Measurements from ENCODE around the gene HS1BP3. TPM values are rescaled to one million over a fixed set of nuclear protein-coding genes. Genes with fewer than 3 reads are reported as not detected.

Gene HS1BP3
- total RNA-seq, 1 donor from 2014 or later = 21.0 TPM

- no peaks in the 10 kb centered on the region for H3K79me2 ChIP-seq (ENCODE audit: insufficient read depth, low read length)
- peaks cover 3% of the 10 kb centered on the region for H3K4me1 ChIP-seq (ENCODE audit: insufficient read depth, low read length)
- Mint-ChIP-seq H3K36me3 (ENCODE audit: low read depth, unreplicated experiment) (no peaks in the 10 kb centered on the region), H3K4me1 (ENCODE audit: low read depth, unreplicated experiment) (peaks cover 5% of the 10 kb centered on the region), H3K9me3 (ENCODE audit: unreplicated experiment) (peaks cover 4% of the 10 kb centered on the region), H3K27ac (ENCODE audit: unreplicated experiment) (no peak overlapping the region), H3K4me3 (ENCODE audit: unreplicated experiment) (no peak overlapping the region), H3K27me3 (ENCODE audit: low read depth, unreplicated experiment) (peaks cover 83% of the 10 kb centered on the region)
- FAIRE-seq = peak; percentile 62
- H3K27me3 ChIP-seq (ENCODE audit: insufficient read depth, low read length) = peaks cover 74% of the 10 kb centered on the region
- H3K9ac ChIP-seq (ENCODE audit: low read length) = no peak overlapping the region
- H4K20me1 ChIP-seq (ENCODE audit: insufficient read depth, low read length) = peaks cover 6% of the 10 kb centered on the region
- TF ChIP-seq EZH2 (IDR thresholded peaks at IDR 0.05; ENCODE audit: insufficient read depth, low read length) (no peak), CTCF (IDR thresholded peaks at IDR 0.05; ENCODE audit: insufficient read depth, low read depth, low read length) (peak; percentile 97)
- DNase-seq (ENCODE audit: low read depth) = peak; percentile 39
- no peak overlapping the region for H3K4me2 ChIP-seq (ENCODE audit: low read length)
- no peaks in the 10 kb centered on the region for H3K9me3 ChIP-seq (ENCODE audit: insufficient read depth, low read depth, low read length)
- H3K27ac ChIP-seq (ENCODE audit: low read depth, low read length) = no peak overlapping the region
- no peaks in the 10 kb centered on the region for H3K36me3 ChIP-seq (ENCODE audit: insufficient read depth, low read length)
- no peak overlapping the region for H2AFZ ChIP-seq (ENCODE audit: low read depth, low read length)
- no peak overlapping the region for H3K4me3 ChIP-seq (ENCODE audit: insufficient read depth, low read depth, low read length)
These were observed 10.8 kb upstream of the HS1BP3 start for GRCh38 chr2:20661421-20662307.

GRCh38 chr2:20660506-20661420, 9.9 kb upstream of the HS1BP3 start:
- Histone ChIP-seq H3K36me3 (ENCODE audit: insufficient read depth, low read length) (no peaks in the 10 kb centered on the region), H3K9me3 (ENCODE audit: insufficient read depth, low read depth, low read length) (no peaks in the 10 kb centered on the region), H2AFZ (ENCODE audit: low read depth, low read length) (no peak overlapping the region), H3K79me2 (ENCODE audit: insufficient read depth, low read length) (no peaks in the 10 kb centered on the region), H3K27me3 (ENCODE audit: insufficient read depth, low read length) (peaks cover 71% of the 10 kb centered on the region), H3K4me3 (ENCODE audit: insufficient read depth, low read depth, low read length) (no peak overlapping the region), H3K27ac (ENCODE audit: low read depth, low read length) (no peak overlapping the region), H3K4me2 (ENCODE audit: low read length) (no peak overlapping the region), H3K9ac (ENCODE audit: low read length) (no peak overlapping the region), H3K4me1 (ENCODE audit: insufficient read depth, low read length) (peaks cover 3% of the 10 kb centered on the region), H4K20me1 (ENCODE audit: insufficient read depth, low read length) (peaks cover 6% of the 10 kb centered on the region)
- H3K4me1 Mint-ChIP-seq (ENCODE audit: low read depth, unreplicated experiment) = peaks cover 5% of the 10 kb centered on the region
- H3K9me3 Mint-ChIP-seq (ENCODE audit: unreplicated experiment) = peaks cover 4% of the 10 kb centered on the region
- no peak overlapping the region for H3K4me3 Mint-ChIP-seq (ENCODE audit: unreplicated experiment)
- FAIRE-seq (no peak), DNase-seq (ENCODE audit: low read depth) (no peak)
- H3K36me3 Mint-ChIP-seq (ENCODE audit: low read depth, unreplicated experiment) = no peaks in the 10 kb centered on the region
- TF ChIP-seq EZH2 (IDR thresholded peaks at IDR 0.05; ENCODE audit: insufficient read depth, low read length) (no peak), CTCF (IDR thresholded peaks at IDR 0.05; ENCODE audit: insufficient read depth, low read depth, low read length) (no peak)
- H3K27ac Mint-ChIP-seq (ENCODE audit: unreplicated experiment) = no peak overlapping the region
- H3K27me3 Mint-ChIP-seq (ENCODE audit: low read depth, unreplicated experiment) = peaks cover 78% of the 10 kb centered on the region

Measured in astrocyte (in vitro differentiated cells and primary cell).